IMR-90 (cell line): ENCODE data around the gene CEACAM7. TPM values are rescaled to one million over a fixed set of nuclear protein-coding genes. Genes with fewer than 3 reads are reported as not detected.

ENCODE experiments used
- ATAC-seq: fragments of 200-7000 bp; cut with Tn5 transposase; 2 replicates; pipeline ENCODE4 v1.9.1; 2020; ENCODE audit warnings: low read depth, mild to moderate bottlenecking, moderate library complexity
- BruUV-seq: library from RNA; stranded (reverse); fragments of 400-500 nt; replicated peaks from 2 replicates; lab custom pipeline; 2021; lab: Mats Ljungman, UMichigan
- CTCF ChIA-PET: fragments of 300-600 bp; formaldehyde crosslinking; extraction: SDS; loops from one replicate; lab custom pipeline; 2021; ENCODE audit warnings: antibody characterized with exemption; lab: Yijun Ruan, JAX
- POLR2A ChIA-PET: fragments of 300-600 bp; sonication (Branson Sonifier 250); formaldehyde crosslinking; loops from one replicate; lab custom pipeline; 2022; ENCODE audit warnings: antibody characterized with exemption; ENCODE audit not compliant: unreplicated experiment; lab: Charles Lee
- DNase-seq: peaks from one replicate; pipeline ENCODE4 v3.0.0; 2013
- H2AFZ ChIP-seq: replicated peaks from 2 replicates; pipeline ENCODE3; 2013; ENCODE audit warnings: low read length, mild to moderate bottlenecking; ENCODE audit not compliant: poor library complexity
- H2AK5ac ChIP-seq: 2 replicates; pipeline ENCODE4 v1.6.1; 2013; ENCODE audit warnings: low read depth, low read length, inconsistent platforms
- H2AK9ac ChIP-seq: replicated peaks from 2 replicates; pipeline ENCODE3; 2013; ENCODE audit warnings: mild to moderate bottlenecking, low read depth, low read length, moderate library complexity; ENCODE audit not compliant: poor library complexity
- H2BK120ac ChIP-seq: 2 replicates; pipeline ENCODE4 v1.6.1; 2013; ENCODE audit warnings: low read depth, low read length, inconsistent platforms
- H2BK15ac ChIP-seq: 3 replicates; pipeline ENCODE4 v1.6.1; 2013; ENCODE audit warnings: low read depth, low read length, inconsistent platforms
- H2BK20ac ChIP-seq: 2 replicates; pipeline ENCODE4 v1.6.1; 2013; ENCODE audit warnings: low read depth, mild to moderate bottlenecking, inconsistent platforms, low read length, moderate library complexity
- H2BK5ac ChIP-seq: 2 replicates; pipeline ENCODE4 v1.6.1; 2013; ENCODE audit warnings: mild to moderate bottlenecking, low read depth, low read length, inconsistent platforms; ENCODE audit not compliant: poor library complexity, severe bottlenecking
- H3K14ac ChIP-seq: replicated peaks from 2 replicates; pipeline ENCODE4 v1.6.1; 2013; ENCODE audit warnings: low read depth, low read length, inconsistent platforms
- H3K18ac ChIP-seq: 2 replicates; pipeline ENCODE4 v1.6.1; 2013; ENCODE audit warnings: low read depth, low read length, control low read depth
- H3K23ac ChIP-seq: 2 replicates; pipeline ENCODE4 v1.6.1; 2013; ENCODE audit warnings: low read depth, low read length, inconsistent platforms
- H3K27ac ChIP-seq: 2 replicates; pipeline ENCODE4 v1.5.1; 2013; ENCODE audit warnings: mild to moderate bottlenecking, control low read depth, low read length; ENCODE audit not compliant: insufficient read depth
- H3K27me3 ChIP-seq: 2 replicates; pipeline ENCODE4 v1.6.1; 2013; ENCODE audit warnings: low read length; ENCODE audit not compliant: control insufficient read depth, insufficient read depth
- H3K36me3 ChIP-seq: 2 replicates; pipeline ENCODE4 v1.6.1; 2013; ENCODE audit warnings: low read length, mixed read lengths; ENCODE audit not compliant: control insufficient read depth, insufficient read depth
- H3K4ac ChIP-seq: 2 replicates; pipeline ENCODE4 v1.6.1; 2013; ENCODE audit warnings: low read depth, low read length, inconsistent platforms
- H3K4me1 ChIP-seq: 2 replicates; pipeline ENCODE4 v1.6.1; 2013; ENCODE audit warnings: low read length, mixed read lengths; ENCODE audit not compliant: control insufficient read depth, insufficient read depth
- H3K4me2 ChIP-seq: 2 replicates; pipeline ENCODE4 v1.6.1; 2013; ENCODE audit warnings: low read depth, mild to moderate bottlenecking, control low read depth, low read length, moderate library complexity
- H3K4me3 ChIP-seq: 2 replicates; pipeline ENCODE4 v1.5.1; 2013; ENCODE audit warnings: low read depth, mild to moderate bottlenecking, control low read depth, low read length, moderate library complexity; ENCODE audit not compliant: insufficient read depth
- H3K56ac ChIP-seq: 2 replicates; pipeline ENCODE4 v1.6.1; 2013; ENCODE audit warnings: low read length, inconsistent platforms; ENCODE audit not compliant: insufficient read depth; ENCODE audit errors: extremely low read depth
- H3K79me1 ChIP-seq, 2 experiments: 2 replicates each; pipeline ENCODE4 v1.6.1; 2013; ENCODE audit warnings: low read length in 2 of 2, inconsistent platforms in 1 of 2, low read depth in 1 of 2
- H3K9ac ChIP-seq: 2 replicates; pipeline ENCODE4 v1.6.1; 2013; ENCODE audit warnings: low read depth, low read length, control low read depth
- H3K9me1 ChIP-seq: 2 replicates; pipeline ENCODE4 v1.6.1; 2013; ENCODE audit warnings: low read length, inconsistent platforms; ENCODE audit not compliant: insufficient read depth
- H3K9me3 ChIP-seq: 2 replicates; pipeline ENCODE4 v1.6.1; 2013; ENCODE audit warnings: low read length; ENCODE audit not compliant: control insufficient read depth, insufficient read depth
- H4K20me1 ChIP-seq: 2 replicates; pipeline ENCODE4 v1.6.1; 2013; ENCODE audit warnings: low read length, inconsistent platforms; ENCODE audit not compliant: insufficient read depth
- H4K5ac ChIP-seq: 2 replicates; pipeline ENCODE4 v1.6.1; 2013; ENCODE audit warnings: mild to moderate bottlenecking, low read depth, low read length, control low read depth
- H4K8ac ChIP-seq, 2 experiments: 2 replicates each; pipeline ENCODE4 v1.6.1; 2013; ENCODE audit warnings: low read depth in 2 of 2, low read length in 2 of 2, control low read depth in 1 of 2, inconsistent platforms in 1 of 2
- H4K91ac ChIP-seq: 2 replicates; pipeline ENCODE4 v1.6.1; 2013; ENCODE audit warnings: low read depth, low read length, inconsistent platforms; ENCODE audit not compliant: insufficient read depth
- BHLHE40 ChIP-seq: fragments of 150-350 bp; IDR thresholded peaks from 2 replicates; pipeline ENCODE4 v1.6.1; 2016; ENCODE audit warnings: mild to moderate bottlenecking, low read depth, low read length
- CEBPB ChIP-seq: IDR thresholded peaks from 2 replicates; pipeline ENCODE4 v1.6.1; 2012; ENCODE audit warnings: low read depth, low read length, improper control_type of control experiment
- CHD1 ChIP-seq: IDR thresholded peaks from 2 replicates; pipeline ENCODE4 v1.6.1; 2012; ENCODE audit warnings: low read depth, low read length, improper control_type of control experiment
- CTCF ChIP-seq: conservative IDR thresholded peaks from 2 replicates; pipeline ENCODE4 v1.5.1; 2012; ENCODE audit warnings: mild to moderate bottlenecking, low read depth, low read length, improper control_type of control experiment
- ELK1 ChIP-seq: fragments of 150-350 bp; IDR thresholded peaks from 2 replicates; pipeline ENCODE4 v1.6.1; 2016; ENCODE audit warnings: low read depth, mild to moderate bottlenecking, low read length, moderate library complexity, borderline replicate concordance
- FOS ChIP-seq: fragments of 150-350 bp; IDR thresholded peaks from 2 replicates; pipeline ENCODE4 v1.6.1; 2016; ENCODE audit warnings: low read depth, low read length
- MAFK ChIP-seq: IDR thresholded peaks from 2 replicates; pipeline ENCODE4 v1.6.1; 2012; ENCODE audit warnings: low read depth, low read length, improper control_type of control experiment
- MAZ ChIP-seq: IDR thresholded peaks from 2 replicates; pipeline ENCODE4 v1.6.1; 2012; ENCODE audit warnings: low read depth, mild to moderate bottlenecking, low read length, improper control_type of control experiment, moderate library complexity, borderline replicate concordance
- MXI1 ChIP-seq: IDR thresholded peaks from 2 replicates; pipeline ENCODE4 v1.6.1; 2012; ENCODE audit warnings: low read depth, mild to moderate bottlenecking, low read length, moderate library complexity, borderline replicate concordance
- NFE2L2 ChIP-seq: fragments of 150-350 bp; IDR thresholded peaks from 2 replicates; pipeline ENCODE4 v1.6.1; 2016; ENCODE audit warnings: low read depth, mild to moderate bottlenecking, low read length
- POLR2A ChIP-seq: IDR thresholded peaks from 2 replicates; pipeline ENCODE4 v1.6.1; 2012; ENCODE audit warnings: mild to moderate bottlenecking, low read depth, low read length
- RAD21 ChIP-seq: IDR thresholded peaks from 2 replicates; pipeline ENCODE4 v1.6.1; 2012; ENCODE audit warnings: low read length, improper control_type of control experiment
- RCOR1 ChIP-seq: IDR thresholded peaks from 2 replicates; pipeline ENCODE4 v1.6.1; 2012; ENCODE audit warnings: mild to moderate bottlenecking, low read length, improper control_type of control experiment; ENCODE audit not compliant: insufficient replicate concordance
- RFX5 ChIP-seq: IDR thresholded peaks from 2 replicates; pipeline ENCODE4 v1.8.0; 2012; ENCODE audit warnings: low read depth, mild to moderate bottlenecking, low read length, moderate library complexity
- SMC3 ChIP-seq: fragments of 150-350 bp; IDR thresholded peaks from 2 replicates; pipeline ENCODE4 v1.6.1; 2016; ENCODE audit warnings: low read depth, mild to moderate bottlenecking, antibody characterized with exemption, low read length, moderate library complexity
- USF2 ChIP-seq: fragments of 150-350 bp; IDR thresholded peaks from 2 replicates; pipeline ENCODE4 v1.6.1; 2017; ENCODE audit warnings: mild to moderate bottlenecking, antibody characterized with exemption, low read length, low read depth
- WGBS, 2 experiments: methylation state at CpG; one replicate each; pipeline versions ENCODE4 v1.1.5 to v1.1.7; 2013; ENCODE audit warnings: missing lambda C conversion rate in 2 of 2; ENCODE audit not compliant: insufficient read length in 1 of 2; ENCODE audit errors: extremely low coverage in 2 of 2; 5-methylcytosine and 5-hydroxymethylcytosine counted together
- dilution Hi-C: fragments of 300-500 bp; cut with HindIII; formaldehyde crosslinking; loops from one replicate; pipeline ENCODE4 v1.14.3; 2018; ENCODE audit warnings: low sequenced_read_pairs; ENCODE audit not compliant: unreplicated experiment
- in situ Hi-C: fragments of 300-500 bp; cut with MboI; formaldehyde crosslinking; loops from 3 replicates; pipeline ENCODE4 v1.14.3; 2019; ENCODE audit warnings: low sequenced_read_pairs, inconsistent platforms, mixed read lengths
- intact Hi-C: fragments of 100-400 bp; cut with micrococcal nuclease; formaldehyde crosslinking; loops from 2 replicates; pipeline ENCODE4 v1.10.0; 2022
- polyA plus RNA-seq, 3 experiments: library from polyadenylated mRNA; depleted of rRNA; stranded (reverse); fragments of >200 nt; gene quantifications; 2 replicates each; pipeline ENCODE4 v1.2.3, GENCODE V29; 2012; ENCODE audit warnings: low replicate concordance in 1 of 3
- total RNA-seq: library from RNA; depleted of rRNA; stranded (reverse); fragments of >200 nt; gene quantifications from 2 replicates; pipeline ENCODE4 v1.2.3, GENCODE V29; 2012

CEACAM7 gene
- total and polyA plus RNA-seq, 2 of the 4 experiments (the other 2 are of a cell fraction), result not detected

GRCh38 chr19:41666075-41666474 lies 22.0 kb downstream of the CEACAM7 start:
- WGBS, 2 experiments, result 17% methylated on average over 2 of the region's 2 CpGs; no CpG with 5 or more reads in 1 of the 2 experiments
- CTCF ChIA-PET, result no interaction called here
- Histone ChIP-seq H3K4ac (no peak overlapping the region), H3K27ac (no peak overlapping the region), H3K56ac (no peak overlapping the region), H3K9me1 (no peaks in the 10 kb centered on the region), H4K91ac (no peak overlapping the region), H2BK5ac (no peak overlapping the region), H3K27me3 (no peaks in the 10 kb centered on the region), H3K4me1 (no peaks in the 10 kb centered on the region), H2AFZ (no peak overlapping the region), H2BK15ac (no peak overlapping the region), H3K18ac (no peak overlapping the region), H4K20me1 (no peaks in the 10 kb centered on the region), H3K36me3 (no peaks in the 10 kb centered on the region), H2BK20ac (no peak overlapping the region), H3K9me3 (peaks cover 9% of the 10 kb centered on the region), H3K79me1 (no peaks in the 10 kb centered on the region), H3K4me2 (no peak overlapping the region), H3K14ac (no peak overlapping the region), H2AK9ac (no peak overlapping the region), H3K9ac (no peak overlapping the region), H3K23ac (no peak overlapping the region), H3K4me3 (no peak overlapping the region), H2AK5ac (no peak overlapping the region), H4K8ac (no peak overlapping the region), H2BK120ac (no peak overlapping the region), H4K5ac (no peak overlapping the region)
- no TSS peak for BruUV-seq
- ATAC-seq (no peak), DNase-seq (no peak)
- intact Hi-C loops (no loop called here), in situ Hi-C loops (no loop called here), dilution Hi-C loops (no loop called here)
- POLR2A ChIA-PET, result no interaction called here
- no peak for TF ChIP-seq CTCF
- TF ChIP-seq RCOR1, result no peak
- TF ChIP-seq MXI1, result no peak
- TF ChIP-seq RFX5, result no peak
- no peak for TF ChIP-seq BHLHE40
- TF ChIP-seq MAFK, result no peak
- TF ChIP-seq POLR2A, result no peak
- no peak for TF ChIP-seq ELK1
- TF ChIP-seq NFE2L2, result no peak
- TF ChIP-seq CHD1, result no peak
- no peak for TF ChIP-seq MAZ
- no peak for TF ChIP-seq CEBPB
- no peak for TF ChIP-seq FOS
- no peak for TF ChIP-seq RAD21
- no peak for TF ChIP-seq USF2
- TF ChIP-seq SMC3, result no peak
